HUES48 (cell line): ENCODE data around the gene MEG3.

Experiments used
- H3K27ac ChIP-seq: one replicate; pipeline ENCODE4 v1.7.0; 2013; ENCODE audit warnings: low read depth, low read length, inconsistent platforms
- H3K27me3 ChIP-seq: 2 replicates; pipeline ENCODE4 v1.6.1; 2013; ENCODE audit warnings: mild to moderate bottlenecking, low read length; ENCODE audit not compliant: control insufficient read depth, insufficient read depth
- H3K36me3 ChIP-seq: 2 replicates; pipeline ENCODE4 v1.6.1; 2013; ENCODE audit warnings: low read length; ENCODE audit not compliant: control insufficient read depth, insufficient read depth
- H3K4me1 ChIP-seq: 2 replicates; pipeline ENCODE4 v1.6.1; 2013; ENCODE audit warnings: mild to moderate bottlenecking, low read length; ENCODE audit not compliant: control insufficient read depth, insufficient read depth
- H3K4me3 ChIP-seq: 2 replicates; pipeline ENCODE4 v1.5.1; 2013; ENCODE audit warnings: mild to moderate bottlenecking, low read depth, low read length
- H3K9ac ChIP-seq: 2 replicates; pipeline ENCODE4 v1.6.1; 2013; ENCODE audit warnings: mild to moderate bottlenecking, low read depth, low read length, moderate library complexity
- H3K9me3 ChIP-seq: 2 replicates; pipeline ENCODE4 v1.6.1; 2013; ENCODE audit warnings: low read length; ENCODE audit not compliant: control insufficient read depth, insufficient read depth

MEG3 gene

DNA sequence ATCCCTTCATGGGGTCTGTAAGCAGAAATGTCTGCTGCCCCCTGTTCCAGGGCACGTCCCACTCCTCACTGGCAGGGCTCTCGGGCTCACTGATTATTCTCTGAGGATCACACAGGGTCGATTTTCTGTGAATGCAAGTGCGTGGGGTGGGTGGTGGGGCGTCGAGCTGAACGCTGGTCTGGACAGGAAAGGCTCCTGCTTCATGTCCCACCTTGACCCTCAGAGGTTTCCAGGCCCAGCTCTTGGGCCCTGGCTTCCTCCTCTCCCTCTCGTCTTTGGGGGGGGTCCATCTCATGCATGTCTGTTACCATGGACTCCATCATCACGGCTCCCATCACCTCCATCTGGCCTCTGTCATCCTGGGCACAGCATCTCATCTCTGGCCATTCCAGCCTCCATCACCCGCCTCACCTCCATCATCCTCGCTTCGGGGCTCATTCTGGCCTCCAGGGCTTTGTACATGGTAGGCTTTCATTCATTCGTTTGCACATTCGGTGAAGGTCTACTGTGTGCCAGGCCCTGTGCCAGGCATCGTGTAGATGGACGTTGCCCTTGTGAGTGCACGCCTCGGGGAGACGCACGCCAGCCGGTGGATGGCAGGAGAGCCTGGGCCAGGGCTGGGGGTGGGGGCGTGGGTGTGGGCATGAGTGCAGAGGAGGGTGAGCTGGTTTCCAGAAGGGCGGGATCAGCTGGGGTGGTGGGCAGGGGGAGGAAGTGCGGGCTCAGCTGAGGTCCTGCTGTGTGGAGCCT, 42.9 kb downstream of the MEG3 start:
- H3K9ac ChIP-seq = no peak overlapping the region
- H3K27me3 ChIP-seq = no peaks in the 10 kb centered on the region
- peaks cover 16% of the 10 kb centered on the region; the same call in 1 of the 2 replicates for H3K36me3 ChIP-seq
- no peak overlapping the region for H3K4me3 ChIP-seq
- no peaks in the 10 kb centered on the region; the same call in none of the 2 replicates for H3K9me3 ChIP-seq
- no peak overlapping the region for H3K27ac ChIP-seq
- H3K4me1 ChIP-seq = no peaks in the 10 kb centered on the region

GRCh38 chr14:100871234-100872186, 45.6 kb downstream of the MEG3 start:
- Histone ChIP-seq H3K9me3 (no peaks in the 10 kb centered on the region; the same call in none of the 2 replicates), H3K4me3 (no peak overlapping the region), H3K9ac (no peak overlapping the region), H3K36me3 (peaks cover 3% of the 10 kb centered on the region; the same call in 1 of the 2 replicates), H3K4me1 (no peaks in the 10 kb centered on the region), H3K27me3 (no peaks in the 10 kb centered on the region), H3K27ac (no peak overlapping the region)

- Histone ChIP-seq H3K9ac (no peak overlapping the region), H3K9me3 (no peaks in the 10 kb centered on the region; the same call in none of the 2 replicates), H3K27ac (no peak overlapping the region), H3K36me3 (peaks cover 3% of the 10 kb centered on the region; the same call in 1 of the 2 replicates), H3K4me1 (no peaks in the 10 kb centered on the region), H3K27me3 (no peaks in the 10 kb centered on the region), H3K4me3 (no peak overlapping the region)
Observed at GRCh38 chr14:100872259-100873095, 46.6 kb downstream of the MEG3 start.

DNA sequence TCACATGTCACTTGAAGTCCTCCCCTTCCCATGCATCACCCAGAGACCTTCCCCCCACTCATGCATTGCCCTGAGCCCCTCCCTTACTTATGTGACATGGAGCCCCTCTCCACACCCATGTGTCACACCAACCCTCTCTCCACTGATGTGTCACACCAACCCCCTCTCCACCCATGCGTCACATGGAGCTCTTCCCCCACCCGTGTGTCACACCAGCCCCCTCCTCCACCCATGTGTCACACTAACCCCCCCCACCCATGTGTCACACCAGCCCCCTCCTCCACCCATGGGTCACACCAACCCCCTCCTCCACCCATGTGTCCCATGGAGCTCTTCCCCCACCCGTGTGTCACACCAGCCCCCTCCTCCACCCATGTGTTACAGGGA, 47.2 kb downstream of the MEG3 start:
- Histone ChIP-seq H3K27me3 (no peaks in the 10 kb centered on the region), H3K4me3 (no peak overlapping the region), H3K4me1 (no peaks in the 10 kb centered on the region), H3K9me3 (no peaks in the 10 kb centered on the region; the same call in none of the 2 replicates), H3K9ac (no peak overlapping the region), H3K36me3 (peaks cover 3% of the 10 kb centered on the region; the same call in 1 of the 2 replicates), H3K27ac (no peak overlapping the region)

DNA sequence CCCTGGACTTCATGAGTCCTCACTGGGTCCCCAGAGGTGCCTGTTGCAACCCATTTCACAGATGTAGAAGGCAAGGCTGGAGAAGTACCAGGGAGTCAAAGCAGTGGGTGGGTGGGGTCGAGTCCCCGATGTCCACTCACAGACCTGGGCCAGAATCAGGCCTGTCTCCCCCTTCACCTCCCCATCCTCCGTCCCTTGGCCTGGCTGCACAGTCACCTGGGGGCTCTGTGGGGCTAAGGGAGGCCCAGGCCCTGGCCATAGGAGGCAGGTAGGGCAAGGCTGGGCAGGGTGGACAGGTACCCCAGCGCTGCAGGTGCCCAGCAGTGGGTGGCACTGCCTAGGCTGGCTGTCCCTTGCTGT, 48.1 kb downstream of the MEG3 start:
- Histone ChIP-seq H3K9me3 (no peaks in the 10 kb centered on the region; the same call in none of the 2 replicates), H3K36me3 (peaks cover 3% of the 10 kb centered on the region; the same call in 1 of the 2 replicates), H3K4me1 (no peaks in the 10 kb centered on the region), H3K9ac (no peak overlapping the region), H3K27ac (no peak overlapping the region), H3K27me3 (no peaks in the 10 kb centered on the region), H3K4me3 (no peak overlapping the region)

DNA sequence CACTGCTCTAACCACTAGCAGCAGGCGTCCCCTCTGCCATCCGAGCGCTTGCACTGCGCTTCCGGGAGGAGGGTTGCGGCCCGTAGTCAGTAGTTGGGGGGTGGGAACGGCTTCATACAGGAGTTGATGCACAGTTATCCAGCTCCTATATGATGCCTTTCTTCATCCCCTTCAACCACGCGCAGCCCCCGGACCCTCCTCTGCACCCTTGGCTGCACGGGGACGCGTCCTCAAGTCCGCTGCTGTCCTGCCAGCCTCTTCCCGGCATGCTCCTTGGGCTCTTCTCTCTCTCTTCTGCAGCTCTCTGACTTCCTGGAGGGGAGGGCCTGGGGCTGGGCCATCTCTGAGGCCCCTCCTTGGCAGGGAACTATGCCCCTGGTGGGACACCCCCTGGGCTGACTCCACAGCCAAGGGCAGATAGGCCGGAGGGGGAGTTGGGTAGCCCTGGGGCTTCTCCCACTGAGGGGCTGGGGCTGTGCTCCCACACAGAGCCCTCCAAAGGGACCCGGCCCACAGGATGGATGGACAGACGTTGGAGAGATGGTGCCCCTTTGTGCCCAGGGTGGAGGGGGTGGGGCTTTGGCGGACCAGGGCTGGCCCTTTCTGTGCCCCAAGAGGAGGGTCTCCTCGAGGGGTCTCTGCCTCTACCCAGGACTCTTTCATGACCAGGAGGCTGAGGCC, 48.6 kb downstream of the MEG3 start:
- no peaks in the 10 kb centered on the region for H3K4me1 ChIP-seq
- H3K9me3 ChIP-seq = no peaks in the 10 kb centered on the region; the same call in none of the 2 replicates
- no peak overlapping the region for H3K4me3 ChIP-seq
- no peaks in the 10 kb centered on the region for H3K27me3 ChIP-seq
- H3K27ac ChIP-seq = no peak overlapping the region
- no peak overlapping the region for H3K9ac ChIP-seq
- peaks cover 3% of the 10 kb centered on the region; the same call in 1 of the 2 replicates for H3K36me3 ChIP-seq

GRCh38 chr14:100875126-100875525, 49.2 kb downstream of the MEG3 start:
- H3K36me3 ChIP-seq = peaks cover 3% of the 10 kb centered on the region; the same call in 1 of the 2 replicates
- H3K9ac ChIP-seq = no peak overlapping the region
- H3K9me3 ChIP-seq = no peaks in the 10 kb centered on the region; the same call in none of the 2 replicates
- no peak overlapping the region for H3K27ac ChIP-seq
- H3K4me3 ChIP-seq = no peak overlapping the region
- no peaks in the 10 kb centered on the region for H3K4me1 ChIP-seq
- no peaks in the 10 kb centered on the region for H3K27me3 ChIP-seq

DNA sequence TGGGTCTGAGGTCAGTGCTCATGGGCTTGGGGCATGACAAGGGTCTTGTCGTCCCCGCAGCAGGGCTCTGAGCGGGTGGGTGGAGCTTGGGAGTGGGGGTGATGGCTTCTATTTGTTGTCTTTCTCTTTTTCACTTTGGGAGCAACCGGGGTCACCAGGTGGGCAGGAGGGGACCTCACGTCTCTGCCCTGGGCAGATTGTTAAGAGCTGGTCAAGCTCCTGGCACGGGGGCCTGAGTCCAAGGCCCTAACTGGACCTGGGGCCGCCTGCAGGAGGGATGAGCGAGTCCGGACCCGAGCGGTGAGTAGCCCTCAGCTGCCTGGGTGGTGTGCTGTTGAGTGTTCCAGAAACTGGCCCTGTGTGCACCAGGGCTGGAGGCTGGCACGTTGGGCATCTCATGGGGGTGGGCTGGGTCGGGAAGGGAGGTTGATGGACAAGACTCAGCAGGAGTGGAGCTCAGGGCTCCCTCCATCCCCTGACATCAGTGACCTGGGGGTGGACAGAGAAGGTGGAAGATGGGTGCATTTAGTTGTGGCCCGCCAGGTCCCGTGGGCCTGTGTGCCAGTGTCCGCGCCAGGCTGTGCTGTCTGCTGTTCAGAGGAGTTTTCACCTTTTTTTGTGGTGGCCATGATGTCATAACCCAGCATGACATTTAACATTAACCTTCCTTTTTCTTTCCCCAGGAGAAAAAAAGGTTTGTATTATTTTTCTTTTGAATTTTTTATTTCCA, 50.1 kb downstream of the MEG3 start:
- H3K4me3 ChIP-seq = no peak overlapping the region
- no peaks in the 10 kb centered on the region; the same call in none of the 2 replicates for H3K9me3 ChIP-seq
- H3K27ac ChIP-seq = no peak overlapping the region
- no peaks in the 10 kb centered on the region for H3K4me1 ChIP-seq
- H3K27me3 ChIP-seq = no peaks in the 10 kb centered on the region
- no peak overlapping the region for H3K9ac ChIP-seq
- peaks cover 3% of the 10 kb centered on the region; the same call in 1 of the 2 replicates for H3K36me3 ChIP-seq

- Histone ChIP-seq H3K9me3 (peaks cover 4% of the 10 kb centered on the region), H3K9ac (no peak overlapping the region), H3K4me3 (no peak overlapping the region), H3K27ac (no peak overlapping the region), H3K36me3 (peaks cover 16% of the 10 kb centered on the region), H3K4me1 (no peaks in the 10 kb centered on the region), H3K27me3 (no peaks in the 10 kb centered on the region)
Observed at GRCh38 chr14:100878271-100879146, 52.6 kb downstream of the MEG3 start.
